ENCODE results near the gene ENPP1. TPM values are rescaled to one million over a fixed set of nuclear protein-coding genes. Genes with fewer than 3 reads are reported as not detected.

Gene ENPP1
- total and polyA plus RNA-seq, 2 of the 4 experiments (the other 2 are of a cell fraction) = 10.9 to 38.9 TPM

DNA sequence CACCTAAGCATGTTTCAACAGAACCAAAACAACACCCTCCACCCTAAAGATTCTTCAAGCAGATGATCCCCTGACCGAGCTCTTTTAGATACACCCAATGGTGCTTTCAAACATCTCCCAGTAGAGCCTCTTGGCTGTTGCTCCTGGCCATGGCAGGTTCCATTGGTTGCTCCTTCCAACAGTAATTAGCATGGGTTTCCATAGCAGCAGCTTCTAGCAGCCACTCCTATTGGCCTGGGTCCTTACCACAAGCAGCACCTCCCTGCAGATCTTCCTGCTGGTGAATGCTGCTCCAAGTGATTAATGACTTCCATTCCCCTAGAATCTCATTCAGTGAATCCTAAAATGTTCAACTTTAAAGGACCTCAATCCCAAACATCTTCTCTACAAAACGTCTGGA, 129.4 kb downstream of the ENPP1 start:
- peak overlapping the region; percentile 79 for H2AK5ac ChIP-seq (ENCODE audit: low read depth, low read length)
- peaks cover 0 to 5% of the 10 kb centered on the region in 2 experiments; a peak in 1 of 4 replicates for H3K79me1 ChIP-seq (ENCODE audit: low read depth in 1 of 2, low read length in 2 of 2)
- H3K56ac ChIP-seq (ENCODE audit: extremely low read depth, insufficient read depth, low read length) = no peak overlapping the region
- ChIA-PET POLR2A (ENCODE audit: unreplicated experiment) (no interaction called here), CTCF (interaction anchor here (0.5 kb wide), 1 partner anchor 403 kb away, joined by 3 read pairs; no protein-coding TSS in a partner anchor)
- H2BK120ac ChIP-seq (ENCODE audit: low read depth, low read length) = peak overlapping the region; percentile 38; the same call in 1 of the 2 replicates
- in situ Hi-C loops (cut with MboI; ENCODE audit: low sequenced_read_pairs) (no loop called here), intact Hi-C loops (cut with micrococcal nuclease) (no loop called here), dilution Hi-C loops (cut with HindIII; ENCODE audit: low sequenced_read_pairs, unreplicated experiment) (no loop called here)
- H4K5ac ChIP-seq (ENCODE audit: low read depth, low read length) = no peak overlapping the region
- peak overlapping the region; percentile 16; the same call in 1 of the 2 replicates for H2BK20ac ChIP-seq (ENCODE audit: low read depth, low read length)
- no TSS peak for BruUV-seq (replicated peaks)
- TF ChIP-seq RAD21 (IDR thresholded peaks at IDR 0.05; ENCODE audit: low read length) (no peak), MXI1 (IDR thresholded peaks at IDR 0.05; ENCODE audit: borderline replicate concordance, low read depth, low read length) (no peak), POLR2A (IDR thresholded peaks at IDR 0.05; ENCODE audit: low read depth, low read length) (no peak), MAFK (IDR thresholded peaks at IDR 0.05; ENCODE audit: low read depth, low read length) (no peak), CHD1 (IDR thresholded peaks at IDR 0.05; ENCODE audit: low read depth, low read length) (no peak), RCOR1 (IDR thresholded peaks at IDR 0.05; ENCODE audit: insufficient replicate concordance, low read length) (no peak), MAZ (IDR thresholded peaks at IDR 0.05; ENCODE audit: borderline replicate concordance, low read depth, low read length) (no peak)
- TF ChIP-seq, protein P1, sequence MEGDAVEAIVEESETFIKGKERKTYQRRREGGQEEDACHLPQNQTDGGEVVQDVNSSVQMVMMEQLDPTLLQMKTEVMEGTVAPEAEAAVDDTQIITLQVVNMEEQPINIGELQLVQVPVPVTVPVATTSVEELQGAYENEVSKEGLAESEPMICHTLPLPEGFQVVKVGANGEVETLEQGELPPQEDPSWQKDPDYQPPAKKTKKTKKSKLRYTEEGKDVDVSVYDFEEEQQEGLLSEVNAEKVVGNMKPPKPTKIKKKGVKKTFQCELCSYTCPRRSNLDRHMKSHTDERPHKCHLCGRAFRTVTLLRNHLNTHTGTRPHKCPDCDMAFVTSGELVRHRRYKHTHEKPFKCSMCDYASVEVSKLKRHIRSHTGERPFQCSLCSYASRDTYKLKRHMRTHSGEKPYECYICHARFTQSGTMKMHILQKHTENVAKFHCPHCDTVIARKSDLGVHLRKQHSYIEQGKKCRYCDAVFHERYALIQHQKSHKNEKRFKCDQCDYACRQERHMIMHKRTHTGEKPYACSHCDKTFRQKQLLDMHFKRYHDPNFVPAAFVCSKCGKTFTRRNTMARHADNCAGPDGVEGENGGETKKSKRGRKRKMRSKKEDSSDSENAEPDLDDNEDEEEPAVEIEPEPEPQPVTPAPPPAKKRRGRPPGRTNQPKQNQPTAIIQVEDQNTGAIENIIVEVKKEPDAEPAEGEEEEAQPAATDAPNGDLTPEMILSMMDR (conservative IDR thresholded peaks at IDR 0.05; ENCODE audit: low read depth, low read length) = no peak
- no peaks in the 10 kb centered on the region for H3K36me3 ChIP-seq (ENCODE audit: control insufficient read depth, insufficient read depth, low read length)
- H3K27ac ChIP-seq (ENCODE audit: insufficient read depth, low read length) = no peak overlapping the region
- DNase-seq (no peak), ATAC-seq (ENCODE audit: low read depth) (no peak)
- 0 out of 2 replicates have a peak overlapping the region, but pooled peaks have one; percentile 10 for H3K23ac ChIP-seq (ENCODE audit: low read depth, low read length)
- H3K14ac ChIP-seq (replicated peaks; ENCODE audit: low read depth, low read length) = peak overlapping the region; percentile 4
- no peaks in the 10 kb centered on the region for H4K20me1 ChIP-seq (ENCODE audit: insufficient read depth, low read length)
- no peak overlapping the region for H2AK9ac ChIP-seq (replicated peaks; ENCODE audit: low read depth, low read length, poor library complexity)
- H4K8ac ChIP-seq (ENCODE audit: low read depth in 2 of 2, low read length in 2 of 2) = peak overlapping the region in 1 of 2 experiments; percentile 32; a peak in 1 of 4 replicates
- H3K4me2 ChIP-seq (ENCODE audit: low read depth, low read length) = no peak overlapping the region
- no peak overlapping the region for H2BK5ac ChIP-seq (ENCODE audit: low read depth, low read length, poor library complexity, severe bottlenecking)
- H3K9me1 ChIP-seq (ENCODE audit: insufficient read depth, low read length) = peaks cover 6% of the 10 kb centered on the region; the same call in 1 of the 2 replicates
- H3K9ac ChIP-seq (ENCODE audit: low read depth, low read length) = no peak overlapping the region
- H3K9me3 ChIP-seq (ENCODE audit: control insufficient read depth, insufficient read depth, low read length) = no peaks in the 10 kb centered on the region
- no CpG with 5 or more reads among the region's 2 CpGs for WGBS, 2 experiments (ENCODE audit: extremely low coverage in 2 of 2, insufficient read length in 1 of 2)
- no peak overlapping the region for H4K91ac ChIP-seq (ENCODE audit: insufficient read depth, low read depth, low read length)
- H2BK15ac ChIP-seq (ENCODE audit: low read depth, low read length) = peak overlapping the region; percentile 75; the same call in 1 of the 3 replicates
- H3K4me3 ChIP-seq (ENCODE audit: insufficient read depth, low read depth, low read length) = no peak overlapping the region
- H3K27me3 ChIP-seq (ENCODE audit: control insufficient read depth, insufficient read depth, low read length) = no peaks in the 10 kb centered on the region
- H2AFZ ChIP-seq (replicated peaks; ENCODE audit: low read length, poor library complexity) = peak overlapping the region; percentile 65
- peaks cover 8% of the 10 kb centered on the region for H3K4me1 ChIP-seq (ENCODE audit: control insufficient read depth, insufficient read depth, low read length)
- peak overlapping the region; percentile 19; the same call in 1 of the 2 replicates for H3K4ac ChIP-seq (ENCODE audit: low read depth, low read length)
- H3K18ac ChIP-seq (ENCODE audit: low read depth, low read length) = peak overlapping the region; percentile 56; the same call in 1 of the 2 replicates

Measured in IMR-90 (cell line).